Keratinocyte (primary cell): ENCODE results near the gene KLF3. TPM values are rescaled to one million over a fixed set of nuclear protein-coding genes. Genes with fewer than 3 reads are reported as not detected.

Source experiments
- DNase-seq: peaks from one replicate; pipeline ENCODE4 v3.0.0-alpha.2; 2011; ENCODE audit warnings: low read depth, missing footprints, low spot score
- FAIRE-seq: peaks from 2 replicates; lab custom pipeline; 2011; peaks lifted over from hg19 to GRCh38; lab: Jason Lieb, UNC
- H2AFZ ChIP-seq: 2 replicates; pipeline ENCODE4 v1.6.0; 2012; ENCODE audit warnings: low read length, control low read depth, inconsistent platforms; ENCODE audit not compliant: control insufficient read depth
- H3K27ac ChIP-seq: 2 replicates; pipeline ENCODE4 v1.5.1; 2011; ENCODE audit warnings: low read length; ENCODE audit not compliant: control insufficient read depth, insufficient read depth
- H3K27me3 ChIP-seq: 3 replicates; pipeline ENCODE4 v1.6.0; 2011; ENCODE audit warnings: low read length; ENCODE audit not compliant: control insufficient read depth, insufficient read depth; ENCODE audit errors: extremely low read depth
- H3K36me3 ChIP-seq, 2 experiments: 2 replicates in 1 of 2; 3 replicates in 1 of 2; pipeline ENCODE4 v1.5.1; 2011; ENCODE audit warnings: low read length in 2 of 2, mild to moderate bottlenecking in 1 of 2; ENCODE audit not compliant: control insufficient read depth in 2 of 2, insufficient read depth in 2 of 2; ENCODE audit errors: extremely low read depth in 1 of 2
- H3K4me1 ChIP-seq: 3 replicates; pipeline ENCODE4 v1.5.1; 2011; ENCODE audit warnings: low read length; ENCODE audit not compliant: control insufficient read depth, insufficient read depth; ENCODE audit errors: extremely low read depth
- H3K4me2 ChIP-seq: 3 replicates; pipeline ENCODE4 v1.6.0; 2011; ENCODE audit warnings: low read depth, low read length; ENCODE audit not compliant: control insufficient read depth, insufficient read depth; ENCODE audit errors: extremely low read depth
- H3K4me3 ChIP-seq, 3 experiments: fragments of 200-600 bp in 1 of 3; sonication (generic) in 1 of 3; 2 replicates in 2 of 3; 3 replicates in 1 of 3; pipeline ENCODE4 v1.5.1; 2011 to 2016; ENCODE audit warnings: low read length in 3 of 3, mild to moderate bottlenecking in 3 of 3, control low read depth in 2 of 3, inconsistent platforms in 1 of 3, low read depth in 1 of 3, mixed read lengths in 1 of 3, mixed run types in 1 of 3, moderate library complexity in 1 of 3; ENCODE audit not compliant: control insufficient read depth in 2 of 3, insufficient read depth in 2 of 3; ENCODE audit errors: extremely low read depth in 1 of 3
- H3K79me2 ChIP-seq: 2 replicates; pipeline ENCODE4 v1.6.0; 2012; ENCODE audit warnings: low read length; ENCODE audit not compliant: control insufficient read depth, insufficient read depth
- H3K9ac ChIP-seq: 3 replicates; pipeline ENCODE4 v1.6.0; 2011; ENCODE audit warnings: low read length; ENCODE audit not compliant: control insufficient read depth, insufficient read depth; ENCODE audit errors: extremely low read depth
- H3K9me1 ChIP-seq: 3 replicates; pipeline ENCODE4 v1.6.0; 2011; ENCODE audit warnings: low read length; ENCODE audit not compliant: control insufficient read depth, insufficient read depth; ENCODE audit errors: extremely low read depth
- H3K9me3 ChIP-seq: 2 replicates; pipeline ENCODE4 v1.5.1; 2012; ENCODE audit warnings: low read depth, low read length; ENCODE audit not compliant: control insufficient read depth
- H4K20me1 ChIP-seq: 3 replicates; pipeline ENCODE4 v1.6.0; 2011; ENCODE audit warnings: low read length; ENCODE audit not compliant: control insufficient read depth, insufficient read depth; ENCODE audit errors: extremely low read depth
- EZH2 ChIP-seq: IDR thresholded peaks from one replicate; pipeline ENCODE4 v1.6.1; 2012; ENCODE audit warnings: inconsistent platforms, mild to moderate bottlenecking, low read length, moderate library complexity
- dilution Hi-C: fragments of 300-500 bp; cut with MboI; formaldehyde crosslinking; loops from one replicate; pipeline ENCODE4 v1.7.0; 2020; ENCODE audit warnings: low sequenced_read_pairs; ENCODE audit not compliant: extremely low pct_ligation_motif_present
- polyA plus RNA-seq, 5 experiments: library from polyadenylated mRNA; depleted of rRNA in 3 of 5; stranded (reverse) in 3 of 5; stranded (forward) in 1 of 5; unstranded in 1 of 5; fragments of >200 nt; gene quantifications; 1 replicate in 1 of 5; 2 replicates in 3 of 5; 3 replicates in 1 of 5; pipeline versions ENCODE4 v1.2.1 to v1.2.3, GENCODE V29; 2011 to 2012; ENCODE audit warnings: missing spikeins in 2 of 5, low read depth in 1 of 5, low replicate concordance in 1 of 5
- TF ChIP-seq, protein P1 (sequence below), 3 experiments: IDR thresholded peaks in 1 of 3; conservative IDR thresholded peaks in 1 of 3; optimal IDR thresholded peaks in 1 of 3; 2 replicates in 2 of 3; 3 replicates in 1 of 3; pipeline versions ENCODE3 to v1.5.1; 2011; ENCODE audit warnings: low read length in 3 of 3, mild to moderate bottlenecking in 3 of 3, moderate library complexity in 2 of 3, control low read depth in 1 of 3, inconsistent platforms in 1 of 3; ENCODE audit not compliant: insufficient read depth in 2 of 3; ENCODE audit errors: extremely low read depth in 1 of 3

Gene KLF3
- polyA plus RNA-seq, 1 donor (not counting 4 experiments of a cell fraction or from before 2014, with no cell fraction given), result 39.9 TPM

GRCh38 chr4:38734446-38734845, 70.4 kb downstream of the KLF3 start:
- Histone ChIP-seq H3K9ac (no peak overlapping the region), H3K79me2 (no peaks in the 10 kb centered on the region), H3K36me3 (no peaks in the 10 kb centered on the region), H3K4me1 (peaks cover 3% of the 10 kb centered on the region), H3K27me3 (no peaks in the 10 kb centered on the region), H3K4me3 (no peak overlapping the region), H3K27ac (no peak overlapping the region), H4K20me1 (no peaks in the 10 kb centered on the region), H3K9me3 (peaks cover 4% of the 10 kb centered on the region), H3K4me2 (no peak overlapping the region), H3K9me1 (no peaks in the 10 kb centered on the region), H2AFZ (no peak overlapping the region)
- FAIRE-seq, result no peak
- no peak for DNase-seq
- dilution Hi-C loops, result no loop called here
- TF ChIP-seq, protein P1, sequence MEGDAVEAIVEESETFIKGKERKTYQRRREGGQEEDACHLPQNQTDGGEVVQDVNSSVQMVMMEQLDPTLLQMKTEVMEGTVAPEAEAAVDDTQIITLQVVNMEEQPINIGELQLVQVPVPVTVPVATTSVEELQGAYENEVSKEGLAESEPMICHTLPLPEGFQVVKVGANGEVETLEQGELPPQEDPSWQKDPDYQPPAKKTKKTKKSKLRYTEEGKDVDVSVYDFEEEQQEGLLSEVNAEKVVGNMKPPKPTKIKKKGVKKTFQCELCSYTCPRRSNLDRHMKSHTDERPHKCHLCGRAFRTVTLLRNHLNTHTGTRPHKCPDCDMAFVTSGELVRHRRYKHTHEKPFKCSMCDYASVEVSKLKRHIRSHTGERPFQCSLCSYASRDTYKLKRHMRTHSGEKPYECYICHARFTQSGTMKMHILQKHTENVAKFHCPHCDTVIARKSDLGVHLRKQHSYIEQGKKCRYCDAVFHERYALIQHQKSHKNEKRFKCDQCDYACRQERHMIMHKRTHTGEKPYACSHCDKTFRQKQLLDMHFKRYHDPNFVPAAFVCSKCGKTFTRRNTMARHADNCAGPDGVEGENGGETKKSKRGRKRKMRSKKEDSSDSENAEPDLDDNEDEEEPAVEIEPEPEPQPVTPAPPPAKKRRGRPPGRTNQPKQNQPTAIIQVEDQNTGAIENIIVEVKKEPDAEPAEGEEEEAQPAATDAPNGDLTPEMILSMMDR (optimal IDR thresholded peaks at IDR 0.05 in 1 of 3, IDR thresholded peaks at IDR 0.05 in 1 of 3, conservative IDR thresholded peaks at IDR 0.05 in 1 of 3; ENCODE audit: extremely low read depth in 1 of 3, insufficient read depth in 2 of 3, low read length in 3 of 3), result no peak
- no peak for TF ChIP-seq EZH2

DNA sequence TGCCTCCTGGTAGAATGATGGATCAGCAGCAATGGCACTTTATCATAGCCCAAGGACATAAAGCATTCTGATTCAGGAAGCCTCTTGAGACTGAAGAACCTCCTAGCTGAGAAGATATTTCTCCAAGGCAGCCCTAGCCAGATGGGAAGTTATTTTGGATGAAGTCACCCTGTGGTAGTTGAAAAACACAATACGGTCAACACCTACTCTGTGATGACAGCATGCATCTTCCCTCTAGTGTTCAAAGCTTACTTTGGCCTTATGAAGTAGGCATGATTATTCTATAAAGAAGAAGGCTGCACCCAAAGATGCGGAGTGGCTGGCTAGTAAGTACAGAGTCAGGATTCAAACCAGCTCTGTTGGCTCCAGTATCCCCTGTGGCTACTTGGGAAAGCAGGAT, 70.9 kb downstream of the KLF3 start:
- TF ChIP-seq, protein P1 (optimal IDR thresholded peaks at IDR 0.05 in 1 of 3, IDR thresholded peaks at IDR 0.05 in 1 of 3, conservative IDR thresholded peaks at IDR 0.05 in 1 of 3; ENCODE audit: extremely low read depth in 1 of 3, insufficient read depth in 2 of 3, low read length in 3 of 3), result no peak
- TF ChIP-seq EZH2, result no peak
- Histone ChIP-seq H3K36me3 (no peaks in the 10 kb centered on the region), H3K4me1 (peaks cover 3% of the 10 kb centered on the region), H3K9me1 (no peaks in the 10 kb centered on the region), H3K4me2 (no peak overlapping the region), H3K27me3 (no peaks in the 10 kb centered on the region), H3K79me2 (no peaks in the 10 kb centered on the region), H3K9ac (no peak overlapping the region), H4K20me1 (no peaks in the 10 kb centered on the region), H3K4me3 (no peak overlapping the region), H2AFZ (no peak overlapping the region), H3K9me3 (peaks cover 4% of the 10 kb centered on the region), H3K27ac (no peak overlapping the region)
- FAIRE-seq, result no peak
- DNase-seq, result no peak
- dilution Hi-C loops, result no loop called here
